ENCODE results near the gene TNK2.
"Not testable (repeated sequence)": the region's sequence is repeated elsewhere in the genome, so short reads cannot be mapped to it uniquely, and the experiment has no call there.

TNK2 gene

GRCh38 chr3:195883160-195883559, 25.2 kb downstream of the TNK2 start:
- no peak for DNase-seq

- no peak for DNase-seq
These were observed 26.3 kb downstream of the TNK2 start for GRCh38 chr3:195882002-195882441.

- no peak for DNase-seq
These were observed 26.9 kb downstream of the TNK2 start for GRCh38 chr3:195881276-195881988.

DNA sequence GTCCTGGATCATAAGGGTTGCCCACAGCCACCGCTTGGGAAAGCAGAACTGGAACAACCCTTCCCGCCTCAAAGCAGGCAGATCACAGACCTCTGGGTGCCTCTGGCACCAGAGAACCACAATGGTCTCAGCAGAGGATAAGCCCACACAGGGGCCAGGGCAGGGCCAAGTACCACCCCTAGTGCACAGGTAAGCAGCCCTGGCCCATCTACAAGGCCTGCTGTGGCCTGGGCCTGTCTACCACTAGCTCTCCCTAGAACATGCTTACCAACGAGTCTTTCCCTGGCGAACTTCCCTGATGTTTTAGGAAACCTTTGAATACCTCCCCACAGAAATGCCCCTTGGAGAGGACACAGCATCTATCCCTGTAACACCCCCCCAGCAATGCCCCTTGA, 28.3 kb downstream of the TNK2 start:
- no peak for DNase-seq

- DNase-seq = no peak
These were observed 28.8 kb downstream of the TNK2 start for GRCh38 chr3:195879416-195880036.

GRCh38 chr3:195878424-195879274, 29.7 kb downstream of the TNK2 start:
- no peak for DNase-seq

DNA sequence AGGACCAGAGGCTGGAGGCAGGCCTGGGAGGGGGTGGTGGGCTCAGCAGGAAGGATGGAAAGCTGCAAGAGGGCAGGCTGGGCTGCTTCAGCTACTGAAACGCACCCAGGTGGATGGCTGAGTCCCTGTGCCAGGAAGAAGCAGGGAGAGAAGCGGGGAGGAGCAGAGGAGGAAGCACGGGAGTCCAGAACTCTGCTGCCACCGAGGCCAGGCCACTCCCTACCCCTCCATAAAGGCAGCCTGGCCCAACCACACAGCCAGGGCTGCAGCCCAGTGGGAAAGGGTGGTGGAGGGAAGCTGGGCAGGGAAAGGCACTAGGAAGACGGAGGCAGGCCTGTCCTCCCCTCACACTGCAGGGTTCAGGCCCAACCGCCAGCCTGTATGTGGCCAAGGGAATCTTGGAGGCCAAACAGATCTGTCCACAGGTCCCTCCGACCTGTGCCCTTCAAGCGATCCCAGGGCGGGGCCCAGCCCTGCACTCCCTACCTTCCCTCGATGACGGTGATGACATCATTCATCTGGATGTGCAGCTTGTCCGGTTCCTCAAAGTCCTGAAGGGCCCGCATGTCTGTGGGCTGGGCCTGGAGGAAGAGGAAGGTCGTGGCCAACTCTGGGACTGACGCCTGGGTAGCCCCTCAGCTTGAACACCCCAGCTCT, 30.5 kb downstream of the TNK2 start:
- DNase-seq = no peak

DNA sequence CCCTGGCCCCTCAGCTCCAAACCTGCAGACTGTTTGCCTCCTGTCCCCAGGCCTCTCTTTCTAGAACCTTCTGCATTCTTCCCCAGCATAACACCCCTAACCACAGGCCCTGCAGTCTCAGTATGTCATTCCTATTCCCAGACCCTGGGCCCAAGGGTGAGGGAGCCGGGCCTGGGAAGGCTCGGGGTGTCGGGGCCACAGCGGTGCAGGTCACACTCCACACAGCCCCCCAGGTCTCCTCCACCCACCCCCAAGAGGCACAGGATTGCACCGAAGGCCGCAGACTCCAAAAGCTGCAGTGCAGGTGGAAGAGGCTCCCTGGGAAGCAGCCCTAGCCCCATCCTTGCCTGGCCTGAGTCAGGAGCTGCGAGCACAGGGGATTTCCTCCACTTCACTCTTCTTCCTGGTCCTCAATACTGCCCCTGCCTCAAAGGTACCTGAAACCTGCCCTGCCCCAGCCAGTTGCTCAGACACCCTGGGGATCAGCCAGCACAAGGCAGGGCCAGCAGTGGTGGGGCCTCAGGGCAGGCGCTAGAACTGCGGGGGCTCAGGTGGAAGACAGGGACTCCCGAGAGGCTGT, 31.1 kb downstream of the TNK2 start:
- no peak for DNase-seq

GRCh38 chr3:195876297-195877064, 31.9 kb downstream of the TNK2 start:
- DNase-seq = no peak

GRCh38 chr3:195875482-195876236, 32.7 kb downstream of the TNK2 start:
- no peak for DNase-seq

DNA sequence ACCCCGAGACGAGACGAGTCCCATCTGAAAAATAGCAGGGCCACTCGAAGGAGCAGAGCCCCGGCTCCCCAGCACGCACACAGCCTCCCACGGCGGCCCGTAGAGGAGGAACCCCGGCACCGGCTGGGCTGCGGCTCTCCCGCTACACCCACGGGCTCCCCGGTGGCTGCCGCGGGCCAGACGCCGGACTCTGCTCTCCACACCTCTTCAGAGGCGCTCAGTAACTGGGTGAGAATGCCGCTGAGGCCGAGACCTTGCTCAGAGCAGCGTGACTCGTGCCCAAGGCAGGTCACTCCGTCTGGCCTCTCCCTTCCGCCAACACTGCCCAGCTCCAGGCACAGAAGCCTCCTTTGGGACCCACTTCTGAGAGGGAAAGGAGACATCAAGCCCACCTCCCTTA, 34.4 kb downstream of the TNK2 start:
- no peak for DNase-seq

DNA sequence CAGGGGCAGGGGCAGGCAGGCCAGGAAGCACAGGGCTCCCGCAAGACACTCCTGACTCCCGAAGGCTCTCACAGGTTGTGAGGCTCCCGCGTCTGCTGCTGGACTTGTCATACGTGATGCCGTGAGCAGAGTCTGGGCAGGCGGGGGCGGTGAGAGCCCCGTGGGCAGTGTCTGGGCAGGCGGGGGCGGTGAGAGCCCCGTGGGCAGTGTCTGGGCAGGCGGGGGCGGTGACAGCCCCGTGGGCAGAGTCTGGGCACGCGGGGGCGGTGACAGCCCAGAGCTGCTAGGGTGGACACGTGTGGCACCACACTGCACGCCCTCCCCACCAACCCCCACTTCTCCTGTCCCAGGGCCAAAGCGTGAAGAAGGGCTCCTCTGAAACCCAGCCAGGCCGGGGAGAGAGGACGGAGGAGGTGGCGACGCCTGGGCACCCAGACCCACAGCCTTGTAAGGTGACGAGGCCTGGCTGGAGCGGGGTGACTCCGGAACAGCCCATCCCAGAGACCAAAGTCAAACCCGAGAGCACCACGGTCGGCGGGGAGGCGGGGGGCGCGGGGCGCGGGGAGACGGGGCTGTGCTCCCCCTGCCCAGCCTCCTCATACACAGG, 35.0 kb downstream of the TNK2 start:
- no peak for DNase-seq

GRCh38 chr3:195872800-195873199, 35.6 kb downstream of the TNK2 start:
- DNase-seq = no peak

DNA sequence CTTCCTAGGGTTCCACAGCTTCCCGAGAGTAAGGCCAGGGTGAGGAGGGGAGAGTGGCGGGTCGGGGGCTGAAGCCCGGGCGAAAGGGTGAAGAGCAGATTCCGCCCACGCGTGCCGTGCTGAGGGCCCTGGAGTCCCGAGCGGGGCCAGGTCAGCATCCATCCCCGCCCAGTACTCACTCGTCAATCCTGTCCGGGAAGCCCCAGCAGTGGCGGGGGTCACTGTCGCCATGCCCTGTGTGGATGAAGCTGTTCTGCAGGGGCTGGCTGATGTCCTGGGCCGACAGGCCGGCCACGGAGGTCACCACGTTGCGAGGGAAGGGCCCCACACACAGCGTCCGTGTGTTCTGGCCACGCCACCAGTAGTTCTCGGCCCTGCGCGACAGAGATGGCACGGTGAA, 36.3 kb downstream of the TNK2 start:
- DNase-seq = no peak

GRCh38 chr3:195871686-195872085, 36.7 kb downstream of the TNK2 start:
- not testable (repeated sequence) for DNase-seq

GRCh38 chr3:195870937-195871336, 37.4 kb downstream of the TNK2 start:
- DNase-seq = no peak

DNA sequence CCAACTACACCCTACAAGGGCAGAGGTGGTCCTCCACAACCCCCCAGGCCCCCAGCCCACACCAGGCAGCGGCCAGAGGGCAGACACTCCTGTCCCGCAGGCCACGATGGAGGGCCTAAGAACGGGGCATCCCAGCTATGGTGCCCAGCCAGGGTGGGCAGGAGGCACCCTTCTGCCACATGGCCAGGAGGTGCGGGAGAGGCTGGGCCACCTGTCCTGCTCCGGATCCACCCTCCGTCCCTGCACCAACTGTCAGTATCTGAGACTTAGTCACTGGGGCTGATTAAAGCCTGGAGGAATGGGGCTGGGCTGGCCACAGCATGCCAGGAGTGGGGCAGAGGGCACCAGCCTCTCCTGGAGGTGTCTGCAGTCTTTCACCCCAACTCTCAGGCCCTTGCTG, 37.9 kb downstream of the TNK2 start:
- DNase-seq = no peak

- DNase-seq = no peak
These were observed 38.8 kb downstream of the TNK2 start for GRCh38 chr3:195869413-195870001.

DNA sequence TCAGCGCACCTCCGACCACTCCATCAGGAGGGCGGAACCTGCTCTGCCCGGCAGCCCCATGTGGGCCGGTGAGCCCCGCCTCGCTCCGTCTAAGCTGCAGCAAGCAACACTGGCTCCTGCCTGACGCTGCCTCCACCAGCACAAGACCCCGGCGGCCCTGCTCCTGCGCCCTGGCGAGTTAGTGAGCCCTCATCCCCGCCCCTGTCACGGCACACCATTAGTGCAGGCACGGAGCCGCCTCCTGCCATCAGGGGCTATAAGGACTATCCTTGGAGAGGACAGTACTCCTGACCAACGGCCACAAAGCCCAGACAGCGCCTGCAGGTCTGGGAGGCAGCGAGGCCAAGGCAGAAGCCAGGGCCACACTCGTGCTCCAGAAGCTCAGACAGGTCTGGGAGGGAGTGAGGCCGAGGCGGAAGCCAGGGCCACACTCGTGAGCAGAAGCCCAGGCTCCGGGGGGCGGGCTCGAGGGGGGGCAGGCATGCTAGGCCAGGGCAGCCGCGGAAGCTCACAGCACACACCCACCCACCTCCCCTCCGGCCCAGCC, 39.4 kb downstream of the TNK2 start:
- no peak for DNase-seq

DNA sequence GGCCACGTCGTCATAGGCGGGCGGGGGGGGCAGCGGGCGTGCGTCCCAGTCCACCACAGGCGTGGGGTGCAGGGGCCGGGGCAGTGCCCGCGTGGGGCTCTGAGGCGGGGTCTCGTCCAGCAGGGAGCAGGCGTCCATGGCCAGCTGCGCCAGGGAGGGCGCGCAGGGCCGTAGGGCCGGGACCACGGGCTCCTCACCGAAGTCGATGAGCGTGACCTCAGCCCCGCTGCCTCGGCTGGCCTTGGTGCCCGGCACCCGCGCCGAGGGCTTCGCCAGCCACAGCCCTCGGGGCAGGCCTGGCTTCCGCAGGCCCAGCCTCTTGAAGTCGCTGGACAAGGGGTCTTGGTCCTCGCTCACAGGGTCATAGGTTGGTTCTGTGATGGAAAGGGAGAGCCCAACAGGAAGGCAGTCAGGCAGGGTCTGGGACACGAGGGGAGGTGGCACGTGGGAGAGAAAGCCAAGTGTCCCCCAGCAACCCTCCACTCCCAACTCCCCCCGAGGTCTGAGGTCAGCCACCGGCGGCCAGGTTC, 40.0 kb downstream of the TNK2 start:
- DNase-seq = no peak

All from activated gamma-delta T cell treated with Interleukin-2 at 50 U/mL for 16 hours (primary cell).